22Rv1 (cell line): ENCODE results near the gene PANX1.

Experiments used
- H3K27ac ChIP-seq: fragments of 450-650 bp; 2 replicates; pipeline ENCODE4 v1.5.1; 2017
- CTCF ChIP-seq: fragments of 450-650 bp; IDR thresholded peaks from 2 replicates; pipeline ENCODE4 v1.5.1; 2017; ENCODE audit warnings: mild to moderate bottlenecking
- ZFX ChIP-seq: fragments of 450-650 bp; IDR thresholded peaks from 2 replicates; pipeline ENCODE4 v1.6.1; 2017; ENCODE audit warnings: antibody characterized with exemption, borderline replicate concordance

PANX1 gene, protein sequence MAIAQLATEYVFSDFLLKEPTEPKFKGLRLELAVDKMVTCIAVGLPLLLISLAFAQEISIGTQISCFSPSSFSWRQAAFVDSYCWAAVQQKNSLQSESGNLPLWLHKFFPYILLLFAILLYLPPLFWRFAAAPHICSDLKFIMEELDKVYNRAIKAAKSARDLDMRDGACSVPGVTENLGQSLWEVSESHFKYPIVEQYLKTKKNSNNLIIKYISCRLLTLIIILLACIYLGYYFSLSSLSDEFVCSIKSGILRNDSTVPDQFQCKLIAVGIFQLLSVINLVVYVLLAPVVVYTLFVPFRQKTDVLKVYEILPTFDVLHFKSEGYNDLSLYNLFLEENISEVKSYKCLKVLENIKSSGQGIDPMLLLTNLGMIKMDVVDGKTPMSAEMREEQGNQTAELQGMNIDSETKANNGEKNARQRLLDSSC

DNA sequence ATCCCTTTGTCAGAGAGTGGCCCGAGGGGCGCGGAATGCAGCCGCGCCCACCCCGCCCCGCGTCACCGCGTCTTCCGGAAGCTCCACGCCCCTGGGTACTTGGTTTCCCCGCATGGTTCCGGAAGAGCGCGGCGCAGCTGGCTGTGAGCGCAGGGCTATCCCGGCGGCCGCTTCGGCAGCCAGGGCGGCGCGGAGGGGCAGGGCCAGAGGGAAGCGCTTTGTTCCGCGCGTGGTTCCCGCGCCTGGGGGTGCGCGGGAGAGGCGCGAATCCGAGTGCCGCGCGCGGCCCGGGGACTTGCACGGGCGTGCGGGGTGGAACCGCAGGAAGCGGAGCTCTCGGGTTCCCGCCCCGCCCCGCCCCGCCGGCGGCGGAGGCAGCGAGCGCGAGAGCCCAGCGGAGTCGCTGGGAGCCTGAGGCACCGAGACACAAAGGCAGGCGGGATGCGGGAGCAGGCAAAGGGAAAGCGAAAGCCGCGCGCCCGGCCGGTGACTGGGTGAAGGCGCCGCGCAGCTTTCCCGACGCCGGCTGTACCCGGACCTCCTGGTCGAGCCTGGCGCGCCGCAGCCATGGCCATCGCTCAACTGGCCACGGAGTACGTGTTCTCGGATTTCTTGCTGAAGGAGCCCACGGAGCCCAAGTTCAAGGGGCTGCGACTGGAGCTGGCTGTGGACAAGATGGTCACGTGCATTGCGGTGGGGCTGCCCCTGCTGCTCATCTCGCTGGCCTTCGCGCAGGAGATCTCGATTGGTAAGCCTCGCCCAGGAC lies at the start of gene PANX1:
Gene PANX1, plus strand, starts transcription at position 96 of the 766 bp plus-strand sequence. Its CDS starts 472 bp downstream, at position 568.
- TF ChIP-seq CTCF = no peak
- TF ChIP-seq ZFX = no peak
- H3K27ac ChIP-seq = peak within 1 kb of the TSS; percentile 89

- TF ChIP-seq ZFX (no peak), CTCF (no peak)
- H3K27ac ChIP-seq = no peak overlapping the region
Observed at GRCh38 chr11:94084164-94084563, 44.5 kb upstream of the PANX1 start.

DNA sequence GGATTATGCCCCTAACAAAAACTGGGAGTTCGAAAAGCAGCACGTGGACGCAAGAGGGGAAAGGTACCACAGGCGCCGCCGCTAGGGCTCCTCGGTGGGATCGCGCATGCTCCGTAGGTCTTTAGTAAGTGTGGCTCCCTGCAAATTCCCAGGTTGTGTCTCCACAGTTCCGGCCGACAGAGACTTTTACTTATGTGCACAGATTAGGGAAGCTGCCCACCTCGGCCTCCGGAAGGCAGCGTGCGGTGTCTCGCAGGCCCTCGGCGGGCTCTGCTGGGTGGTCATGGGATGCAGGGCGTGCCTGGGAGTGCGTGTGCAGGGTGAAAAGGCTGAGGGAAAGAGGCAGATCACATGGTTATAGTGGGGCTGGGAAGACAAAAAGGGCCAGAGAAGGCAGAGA lies 39.7 kb upstream of the PANX1 start:
- no peak for TF ChIP-seq CTCF
- no peak for TF ChIP-seq ZFX
- H3K27ac ChIP-seq = no peak overlapping the region

GRCh38 chr11:94089341-94089740 lies 39.3 kb upstream of the PANX1 start:
- TF ChIP-seq ZFX = no peak
- no peak for TF ChIP-seq CTCF
- no peak overlapping the region for H3K27ac ChIP-seq

DNA sequence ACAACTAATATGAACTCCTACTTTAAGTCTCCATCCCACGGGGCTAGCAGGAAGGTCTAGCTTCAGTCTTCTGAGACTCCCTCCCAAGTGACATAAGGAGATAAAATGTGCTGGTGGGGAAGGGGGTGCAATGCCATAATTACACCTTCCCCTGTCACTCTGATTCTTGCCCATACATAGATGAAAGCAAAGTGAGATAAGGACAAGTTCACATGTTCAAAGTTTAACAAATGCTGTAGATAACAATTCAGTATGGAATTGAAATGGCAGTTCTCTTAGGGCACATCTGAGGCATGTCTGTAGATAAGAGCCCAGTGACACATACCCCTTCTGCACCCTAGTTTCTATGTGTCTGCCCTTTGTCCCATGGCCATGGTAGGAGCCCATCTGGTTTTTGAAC lies 38.2 kb upstream of the PANX1 start:
- TF ChIP-seq ZFX (no peak), CTCF (no peak)
- H3K27ac ChIP-seq = no peak overlapping the region

DNA sequence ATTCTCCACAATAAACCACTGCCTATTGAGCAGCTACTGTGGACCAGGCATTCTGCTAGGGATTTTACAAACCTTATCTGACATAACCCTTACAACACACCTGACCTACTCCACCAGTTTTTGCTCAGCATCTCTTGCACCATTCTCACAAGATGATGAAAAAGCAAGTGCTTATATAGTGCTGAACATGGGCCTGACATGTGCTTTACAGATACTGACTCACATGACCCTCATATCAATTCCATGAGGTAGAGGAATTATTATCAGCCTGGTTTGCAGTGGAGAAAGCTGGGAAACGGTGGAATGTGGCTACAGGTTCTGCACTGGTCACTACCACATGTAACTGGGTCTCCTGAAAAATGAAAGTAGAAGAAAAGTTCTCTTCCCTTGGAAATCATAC lies 37.5 kb upstream of the PANX1 start:
- TF ChIP-seq ZFX (no peak), CTCF (no peak)

DNA sequence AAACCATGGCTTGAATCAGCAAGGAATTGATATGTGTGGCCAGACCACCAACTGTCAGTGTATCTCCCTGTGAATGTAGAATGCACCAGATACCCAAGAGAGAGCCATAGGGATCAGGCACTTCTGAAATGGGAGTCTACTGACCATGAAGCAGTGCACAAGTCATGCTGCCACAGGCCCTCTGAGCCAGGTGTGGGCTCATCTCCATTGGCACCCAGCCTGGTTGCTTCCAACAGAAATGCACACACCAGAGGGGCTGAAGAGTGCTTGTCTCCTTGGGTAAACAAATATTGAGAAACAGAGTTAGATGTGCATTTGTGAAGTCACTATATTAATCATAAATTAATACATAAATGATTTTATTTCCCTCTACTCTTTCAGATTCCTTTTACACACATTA lies 28.4 kb upstream of the PANX1 start:
- no peak overlapping the region for H3K27ac ChIP-seq
- TF ChIP-seq CTCF = no peak
- TF ChIP-seq ZFX = no peak

More for the DNA sequence above, 37.5 kb upstream of the PANX1 start:
- no peak overlapping the region for H3K27ac ChIP-seq
